Trophoblast cell (in vitro differentiated cells and primary cell): ENCODE measurements around the gene RLBP1.

Experiments
- DNase-seq, 2 donors: peaks; one replicate each; pipeline ENCODE4 v3.0.0-alpha.2; 2016
- H2AFZ ChIP-seq: 2 replicates; pipeline ENCODE4 v1.6.1; 2013; ENCODE audit warnings: low read length, moderate library complexity, mild to moderate bottlenecking; ENCODE audit not compliant: insufficient read depth, poor library complexity
- H2AK5ac ChIP-seq: 2 replicates; pipeline ENCODE4 v1.6.1; 2013; ENCODE audit warnings: mild to moderate bottlenecking, low read length
- H2BK120ac ChIP-seq: 2 replicates; pipeline ENCODE4 v1.6.1; 2013; ENCODE audit warnings: low read length, mild to moderate bottlenecking, moderate library complexity; ENCODE audit not compliant: insufficient read depth, poor library complexity
- H2BK12ac ChIP-seq: 2 replicates; pipeline ENCODE4 v1.6.1; 2013; ENCODE audit warnings: mild to moderate bottlenecking, low read length, moderate library complexity
- H2BK5ac ChIP-seq: 2 replicates; pipeline ENCODE4 v1.6.1; 2013; ENCODE audit warnings: low read length, low read depth, moderate library complexity, mild to moderate bottlenecking; ENCODE audit not compliant: poor library complexity
- H3K14ac ChIP-seq: 2 replicates; pipeline ENCODE4 v1.6.1; 2013; ENCODE audit warnings: mild to moderate bottlenecking, low read length
- H3K18ac ChIP-seq: 2 replicates; pipeline ENCODE4 v1.6.1; 2013; ENCODE audit warnings: mild to moderate bottlenecking, low read length
- H3K23ac ChIP-seq: 2 replicates; pipeline ENCODE4 v1.6.1; 2013; ENCODE audit warnings: low read length
- H3K27ac ChIP-seq: 2 replicates; pipeline ENCODE4 v1.5.1; 2013; ENCODE audit warnings: low read depth, mild to moderate bottlenecking, inconsistent platforms, low read length, moderate library complexity
- H3K27me3 ChIP-seq: 2 replicates; pipeline ENCODE4 v1.6.1; 2013; ENCODE audit warnings: inconsistent platforms, mild to moderate bottlenecking, low read length, moderate library complexity; ENCODE audit not compliant: insufficient read depth
- H3K36me3 ChIP-seq, 2 experiments: 1 replicate in 1 of 2; 2 replicates in 1 of 2; pipeline ENCODE4 v1.6.1; 2013; ENCODE audit warnings: low read length in 2 of 2, mild to moderate bottlenecking in 2 of 2, moderate library complexity in 1 of 2; ENCODE audit not compliant: insufficient read depth in 2 of 2, control insufficient read depth in 1 of 2
- H3K4ac ChIP-seq: 2 replicates; pipeline ENCODE4 v1.6.1; 2013; ENCODE audit warnings: low read depth, mild to moderate bottlenecking, low read length, moderate library complexity
- H3K4me1 ChIP-seq, 2 experiments: 1 replicate in 1 of 2; 2 replicates in 1 of 2; pipeline ENCODE4 v1.6.1; 2013; ENCODE audit warnings: low read length in 2 of 2, mild to moderate bottlenecking in 2 of 2, moderate library complexity in 1 of 2; ENCODE audit not compliant: insufficient read depth in 2 of 2, control insufficient read depth in 1 of 2
- H3K4me2 ChIP-seq: 2 replicates; pipeline ENCODE4 v1.6.1; 2013; ENCODE audit warnings: inconsistent platforms, mild to moderate bottlenecking, low read length, moderate library complexity
- H3K4me3 ChIP-seq: 2 replicates; pipeline ENCODE4 v1.5.1; 2013; ENCODE audit warnings: mild to moderate bottlenecking, low read depth, low read length, inconsistent platforms
- H3K79me1 ChIP-seq: one replicate; pipeline ENCODE4 v1.6.1; 2013; ENCODE audit warnings: low read length
- H3K79me2 ChIP-seq: 2 replicates; pipeline ENCODE4 v1.6.1; 2013; ENCODE audit warnings: low read length, mild to moderate bottlenecking; ENCODE audit not compliant: control insufficient read depth, insufficient read depth, poor library complexity
- H3K9ac ChIP-seq: 2 replicates; pipeline ENCODE4 v1.6.1; 2013; ENCODE audit warnings: mild to moderate bottlenecking, low read length
- H3K9me3 ChIP-seq: 2 replicates; pipeline ENCODE4 v1.6.1; 2013; ENCODE audit warnings: low read depth, mild to moderate bottlenecking, control low read depth, inconsistent platforms, low read length; ENCODE audit not compliant: insufficient read depth
- H4K12ac ChIP-seq: 2 replicates; pipeline ENCODE4 v1.6.1; 2013; ENCODE audit warnings: low read depth, mild to moderate bottlenecking, low read length, moderate library complexity
- H4K8ac ChIP-seq: 2 replicates; pipeline ENCODE4 v1.6.1; 2013; ENCODE audit warnings: low read depth, mild to moderate bottlenecking, low read length, moderate library complexity
- H4K91ac ChIP-seq: one replicate; pipeline ENCODE4 v1.6.1; 2013; ENCODE audit warnings: low read depth, mild to moderate bottlenecking, low read length, moderate library complexity
- WGBS: extraction: QIAGEN DNeasy Blood & Tissue Kit; methylation state at CpG from one replicate; pipeline ENCODE4 v1.1.7; 2013; ENCODE audit warnings: missing lambda C conversion rate; ENCODE audit not compliant: insufficient read length, insufficient coverage; ENCODE audit errors: extremely low coverage; 5-methylcytosine and 5-hydroxymethylcytosine counted together

RLBP1 gene

DNA sequence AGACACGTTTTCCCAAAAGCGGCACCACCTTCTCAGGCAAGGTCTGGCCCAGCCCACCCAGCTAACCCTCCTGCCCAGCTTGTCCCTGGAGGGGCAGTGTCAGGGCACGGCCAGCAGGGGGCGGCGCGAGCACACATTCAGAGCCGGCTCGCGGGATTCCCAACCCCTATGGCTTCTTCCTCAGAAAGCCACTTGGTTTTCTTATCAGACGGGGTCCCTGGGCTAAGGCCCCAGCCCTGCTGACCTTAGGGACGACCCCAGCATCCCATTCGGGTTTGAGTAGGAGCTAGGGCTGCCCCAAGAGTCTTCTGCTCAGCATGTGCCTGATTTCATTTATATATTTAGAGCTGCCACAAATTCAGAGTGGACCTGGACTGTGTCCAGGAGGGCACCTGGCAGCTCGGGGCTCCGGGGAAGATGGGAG is 14.5 kb downstream of the RLBP1 start:
- Histone ChIP-seq H3K79me2 (no peaks in the 10 kb centered on the region), H3K4me3 (no peak overlapping the region), H3K9me3 (no peaks in the 10 kb centered on the region), H3K9ac (no peak overlapping the region), H3K27ac (no peak overlapping the region), H2BK12ac (no peak overlapping the region), H2BK120ac (no peak overlapping the region), H2AFZ (no peak overlapping the region), H3K14ac (no peak overlapping the region), H3K27me3 (no peaks in the 10 kb centered on the region), H4K12ac (no peak overlapping the region), H3K23ac (no peak overlapping the region), H3K4me2 (no peak overlapping the region), H3K4ac (no peak overlapping the region), H3K36me3 (no peaks in the 10 kb centered on the region), H3K4me1 (peaks cover 0 to 4% of the 10 kb centered on the region in 2 experiments), H4K91ac (no peak overlapping the region), H3K18ac (no peak overlapping the region), H2AK5ac (no peak overlapping the region), H2BK5ac (no peak overlapping the region), H4K8ac (no peak overlapping the region), H3K79me1 (no peaks in the 10 kb centered on the region)
- peak; percentile 65 to 85 for DNase-seq
- WGBS: no CpG with 5 or more reads among the region's 14 CpGs

DNA sequence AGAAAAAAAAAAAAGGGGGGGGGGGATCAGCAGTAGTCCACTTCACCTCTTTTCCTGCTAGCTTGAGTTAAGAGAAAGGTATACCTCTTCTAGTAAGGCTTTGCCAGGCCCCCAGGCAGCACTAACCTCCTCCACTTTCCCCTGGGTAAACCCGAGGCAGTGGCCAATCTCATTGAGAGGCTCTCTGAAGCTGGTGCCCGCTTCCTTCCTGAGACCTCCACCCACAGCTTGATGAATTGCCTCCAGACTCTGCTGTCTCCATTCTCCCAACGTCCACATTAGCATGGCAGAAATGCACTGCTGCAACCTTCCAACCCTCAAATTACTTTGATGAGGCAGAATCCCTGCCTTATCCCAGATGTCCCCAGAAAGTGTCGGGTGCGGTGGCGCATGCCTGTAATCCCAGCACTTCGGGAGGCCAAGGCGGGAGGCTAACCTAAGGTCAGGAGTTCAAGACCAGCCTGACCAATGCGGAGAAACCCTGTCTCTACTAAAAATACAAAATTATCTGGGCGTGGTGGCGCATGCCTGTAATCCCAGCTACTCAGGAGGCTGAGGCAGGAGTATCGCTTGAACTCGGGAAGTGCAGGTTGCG is 15.3 kb downstream of the RLBP1 start:
- Histone ChIP-seq H3K18ac (no peak overlapping the region), H2BK12ac (no peak overlapping the region), H3K27ac (no peak overlapping the region), H3K4me3 (no peak overlapping the region), H3K9ac (no peak overlapping the region), H3K23ac (no peak overlapping the region), H2BK120ac (no peak overlapping the region), H3K36me3 (no peaks in the 10 kb centered on the region), H3K14ac (no peak overlapping the region), H3K4ac (no peak overlapping the region), H3K4me1 (no peaks in the 10 kb centered on the region), H2AFZ (no peak overlapping the region), H4K12ac (no peak overlapping the region), H3K4me2 (no peak overlapping the region), H3K9me3 (no peaks in the 10 kb centered on the region), H3K27me3 (no peaks in the 10 kb centered on the region), H2AK5ac (no peak overlapping the region), H3K79me1 (no peaks in the 10 kb centered on the region), H3K79me2 (no peaks in the 10 kb centered on the region), H4K91ac (no peak overlapping the region), H4K8ac (no peak overlapping the region), H2BK5ac (no peak overlapping the region)
- DNase-seq: no peak
- no CpG with 5 or more reads among the region's 14 CpGs for WGBS

DNA sequence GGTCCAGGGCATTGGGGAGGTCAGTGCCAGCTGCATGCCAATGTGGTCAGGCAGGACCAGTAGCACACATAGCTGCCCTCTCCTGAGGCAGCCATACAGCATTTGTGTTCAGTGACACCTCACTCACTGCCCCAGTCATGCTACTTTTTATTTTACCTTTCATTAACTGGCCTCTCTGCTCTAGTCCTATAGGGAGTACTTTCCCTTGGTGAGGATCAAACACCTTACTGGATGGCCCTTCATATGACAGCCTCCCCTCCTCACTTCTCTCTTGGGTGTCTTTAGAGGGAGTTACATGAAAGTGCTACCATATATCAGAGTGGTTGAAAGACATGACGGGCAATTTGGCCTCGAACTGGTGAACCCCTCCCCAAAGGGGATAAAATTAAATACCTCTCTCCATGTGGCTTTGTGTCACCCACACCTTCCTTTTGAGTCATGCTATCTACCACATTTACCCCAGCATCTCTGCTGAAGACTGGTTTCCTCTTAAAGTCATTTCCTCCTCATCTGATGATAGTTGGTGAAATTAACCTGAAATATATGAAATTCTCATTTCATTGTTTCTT is 17.6 kb downstream of the RLBP1 start:
- Histone ChIP-seq H3K23ac (no peak overlapping the region), H4K12ac (no peak overlapping the region), H2AFZ (no peak overlapping the region), H2BK5ac (no peak overlapping the region), H3K4ac (no peak overlapping the region), H4K91ac (no peak overlapping the region), H3K14ac (no peak overlapping the region), H3K4me1 (no peaks in the 10 kb centered on the region), H3K27me3 (no peaks in the 10 kb centered on the region), H3K9me3 (no peaks in the 10 kb centered on the region), H3K4me2 (no peak overlapping the region), H4K8ac (no peak overlapping the region), H3K18ac (no peak overlapping the region), H2BK120ac (no peak overlapping the region), H3K79me1 (no peaks in the 10 kb centered on the region), H3K36me3 (no peaks in the 10 kb centered on the region), H3K4me3 (no peak overlapping the region), H3K27ac (no peak overlapping the region), H2AK5ac (no peak overlapping the region), H2BK12ac (no peak overlapping the region), H3K79me2 (no peaks in the 10 kb centered on the region), H3K9ac (no peak overlapping the region)
- no peak for DNase-seq
- WGBS: no CpG with 5 or more reads among the region's 2 CpGs

DNA sequence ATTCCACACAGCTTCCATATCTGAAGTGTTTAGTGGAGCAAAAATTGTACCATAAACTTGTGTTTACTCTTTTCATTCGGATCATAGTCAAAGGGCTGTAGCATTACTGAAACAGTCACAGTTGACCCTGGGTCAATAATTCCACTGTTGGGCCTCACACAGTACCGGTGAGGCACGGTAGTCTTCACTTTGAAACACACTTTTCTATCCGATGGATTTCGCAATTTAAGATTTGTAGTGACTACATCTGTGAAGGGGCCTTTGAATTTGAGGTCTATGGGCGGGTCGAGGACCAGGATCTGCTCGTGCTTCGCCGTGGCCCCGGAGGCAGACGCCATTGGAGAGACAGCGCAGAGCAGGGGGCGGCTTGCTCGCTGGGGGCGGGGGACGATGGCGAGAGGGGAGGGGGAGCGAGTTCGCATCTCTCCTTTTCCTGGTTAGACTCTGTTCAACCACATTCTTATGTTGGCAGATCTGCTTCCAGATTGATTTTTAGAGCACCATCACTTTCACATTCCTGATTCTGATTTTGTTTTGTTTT is 19.8 kb downstream of the RLBP1 start:
- no peak overlapping the region for H2BK120ac ChIP-seq
- H3K23ac ChIP-seq: no peak overlapping the region
- H4K8ac ChIP-seq: no peak overlapping the region
- H2AK5ac ChIP-seq: no peak overlapping the region
- H3K79me2 ChIP-seq: no peaks in the 10 kb centered on the region
- no peak overlapping the region for H4K12ac ChIP-seq
- WGBS: no CpG with 5 or more reads among the region's 20 CpGs
- no peak overlapping the region for H3K27ac ChIP-seq
- no peak overlapping the region for H2AFZ ChIP-seq
- no peak overlapping the region for H2BK12ac ChIP-seq
- no peak overlapping the region for H3K4me2 ChIP-seq
- no peak overlapping the region for H2BK5ac ChIP-seq
- H3K18ac ChIP-seq: no peak overlapping the region
- DNase-seq: no peak
- H3K9me3 ChIP-seq: no peaks in the 10 kb centered on the region
- H3K36me3 ChIP-seq: peaks cover 0 to 2% of the 10 kb centered on the region in 2 experiments
- H3K4me3 ChIP-seq: no peak overlapping the region
- H3K4ac ChIP-seq: no peak overlapping the region
- no peak overlapping the region for H3K9ac ChIP-seq
- H3K14ac ChIP-seq: no peak overlapping the region
- no peak overlapping the region for H4K91ac ChIP-seq
- peaks cover 0 to 6% of the 10 kb centered on the region in 2 experiments for H3K4me1 ChIP-seq
- no peaks in the 10 kb centered on the region for H3K79me1 ChIP-seq
- H3K27me3 ChIP-seq: no peaks in the 10 kb centered on the region
